GM18867 (cell line): ENCODE measurements around the gene NEB.

ENCODE experiments used
- ATAC-seq: cut with Tn5 transposase; IDR thresholded peaks from one replicate; pipeline ENCODE4 v1.9.1; 2021; ENCODE audit warnings: mild to moderate bottlenecking, moderate library complexity; ENCODE audit not compliant: unreplicated experiment

The NEB gene

GRCh38 chr2:151733771-151734672, at the start of gene NEB:
Gene NEB (minus strand): TSS chr2:151734476. CDS start chr2:151733156, 1,320 bp downstream.
- ATAC-seq: no peak

GRCh38 chr2:151783133-151783520, 48.9 kb upstream of the NEB start:
- ATAC-seq: no peak

- no peak for ATAC-seq
These were observed 48.3 kb upstream of the NEB start for GRCh38 chr2:151782378-151783132.

GRCh38 chr2:151781642-151782041, 47.4 kb upstream of the NEB start:
- no peak for ATAC-seq

- no peak for ATAC-seq
These were observed 46.7 kb upstream of the NEB start for GRCh38 chr2:151780938-151781337.

- no peak for ATAC-seq
These were observed 43.7 kb upstream of the NEB start for GRCh38 chr2:151777935-151778334.

- no peak for ATAC-seq
These were observed 43.2 kb upstream of the NEB start for GRCh38 chr2:151777487-151777886.

- no peak for ATAC-seq
These were observed 42.1 kb upstream of the NEB start for GRCh38 chr2:151776367-151776766.

GRCh38 chr2:151775057-151775740, 40.9 kb upstream of the NEB start:
- peak; percentile 33 for ATAC-seq

GRCh38 chr2:151774506-151774905, 40.2 kb upstream of the NEB start:
- ATAC-seq: no peak

GRCh38 chr2:151771599-151772358, 37.5 kb upstream of the NEB start:
- ATAC-seq: peak; percentile 95

GRCh38 chr2:151770995-151771394, 36.7 kb upstream of the NEB start:
- ATAC-seq: peak; percentile 20

GRCh38 chr2:151769606-151770005, 35.3 kb upstream of the NEB start:
- no peak for ATAC-seq

GRCh38 chr2:151767536-151767935, 33.3 kb upstream of the NEB start:
- no peak for ATAC-seq

GRCh38 chr2:151766437-151767153, 32.3 kb upstream of the NEB start:
- peak; percentile 39 for ATAC-seq

GRCh38 chr2:151765760-151766410, 31.6 kb upstream of the NEB start:
- no peak for ATAC-seq

GRCh38 chr2:151762694-151763093, 28.4 kb upstream of the NEB start:
- ATAC-seq: no peak

- ATAC-seq: no peak
These were observed 27.4 kb upstream of the NEB start for GRCh38 chr2:151761687-151762086.

GRCh38 chr2:151761193-151761592, 26.9 kb upstream of the NEB start:
- ATAC-seq: no peak
